ENCODE results near the gene TTC4. TPM values are rescaled to one million over a fixed set of nuclear protein-coding genes. Genes with fewer than 3 reads are reported as not detected.

Gene TTC4
- total and polyA plus RNA-seq, 7 donors = 25.0 to 58.9 (median 39.3) TPM

- H3K4me3 ChIP-seq = no peak overlapping the region
- DNase-seq (no peak), ATAC-seq (peak in 2 of 4 donors; percentile 26 to 54)
- H3K4me1 ChIP-seq = no peaks in the 10 kb centered on the region
- peaks cover 0 to 39% of the 10 kb centered on the region in 2 donors for H3K36me3 ChIP-seq (ENCODE audit: insufficient read depth in 1 of 2, low read depth in 1 of 2)
- H3K27me3 ChIP-seq (ENCODE audit: insufficient read depth in 3 of 3, low read length in 2 of 3) = no peaks in the 10 kb centered on the region
- no peaks in the 10 kb centered on the region for H3K9me3 ChIP-seq
- H3K27ac ChIP-seq = no peak overlapping the region
- TF ChIP-seq CTCF (IDR thresholded peaks at IDR 0.05) = peak; percentile 47
- 64 to 68% (median 68%) methylated on average over 6 of the region's 6 CpGs for WGBS, 3 donors
- intact Hi-C loops (cut with DNase I) = loop anchor here in 1 of 2 donors (5.0 kb wide), 1 partner anchor 140 kb away; no protein-coding TSS in a partner anchor
Measured at GRCh38 chr1:54671985-54672608, 43.6 kb upstream of the TTC4 start.

GRCh38 chr1:54678776-54679643, 36.7 kb upstream of the TTC4 start:
- Histone ChIP-seq H3K4me1 (no peaks in the 10 kb centered on the region), H3K36me3 (ENCODE audit: insufficient read depth in 1 of 2, low read depth in 1 of 2) (peaks cover 0 to 49% of the 10 kb centered on the region in 2 donors), H3K27me3 (ENCODE audit: insufficient read depth in 3 of 3, low read length in 2 of 3) (no peaks in the 10 kb centered on the region), H3K27ac (no peak overlapping the region), H3K9me3 (no peaks in the 10 kb centered on the region), H3K4me3 (no peak overlapping the region)
- no peak for TF ChIP-seq CTCF (IDR thresholded peaks at IDR 0.05)
- WGBS, 3 donors = 77 to 80% (median 79%) methylated on average over 17 of the region's 17 CpGs
- ATAC-seq (no peak), DNase-seq (no peak)
- intact Hi-C loops (cut with DNase I) = no loop called here

- intact Hi-C loops (cut with DNase I) = no loop called here
- no peak overlapping the region for H3K27ac ChIP-seq
- H3K9me3 ChIP-seq = no peaks in the 10 kb centered on the region
- no peak overlapping the region for H3K4me3 ChIP-seq
- DNase-seq (no peak), ATAC-seq (no peak)
- peaks cover 0 to 48% of the 10 kb centered on the region in 2 donors for H3K36me3 ChIP-seq (ENCODE audit: insufficient read depth in 1 of 2, low read depth in 1 of 2)
- H3K4me1 ChIP-seq = no peaks in the 10 kb centered on the region
- H3K27me3 ChIP-seq (ENCODE audit: insufficient read depth in 3 of 3, low read length in 2 of 3) = no peaks in the 10 kb centered on the region
- 66 to 83% (median 76%) methylated on average over 5 to 7 of the region's 7 CpGs for WGBS, 3 donors
- no peak for TF ChIP-seq CTCF (IDR thresholded peaks at IDR 0.05)
Measured at GRCh38 chr1:54679706-54680105, 36.0 kb upstream of the TTC4 start.

- no peaks in the 10 kb centered on the region for H3K4me1 ChIP-seq
- no peaks in the 10 kb centered on the region for H3K9me3 ChIP-seq
- peaks cover 0 to 45% of the 10 kb centered on the region in 2 donors for H3K36me3 ChIP-seq (ENCODE audit: insufficient read depth in 1 of 2, low read depth in 1 of 2)
- intact Hi-C loops (cut with DNase I) = no loop called here
- TF ChIP-seq CTCF (IDR thresholded peaks at IDR 0.05) = no peak
- ATAC-seq (no peak), DNase-seq (no peak)
- H3K27me3 ChIP-seq (ENCODE audit: insufficient read depth in 3 of 3, low read length in 2 of 3) = no peaks in the 10 kb centered on the region
- H3K27ac ChIP-seq = no peak overlapping the region
- no peak overlapping the region for H3K4me3 ChIP-seq
- WGBS, 3 donors = 79 to 83% (median 80%) methylated on average over 8 of the region's 8 CpGs
Measured at GRCh38 chr1:54680387-54680786, 35.3 kb upstream of the TTC4 start.
